DMS53 treated with DMSO at 0.1 percent for 48 hours (cell line): Measurements from ENCODE around the gene SIVA1.

Source experiments
- DNase-seq: peaks from one replicate; lab custom pipeline; 2025; ENCODE audit not compliant: unreplicated experiment; lab: John Stamatoyannopoulos, UW

Gene SIVA1

DNA sequence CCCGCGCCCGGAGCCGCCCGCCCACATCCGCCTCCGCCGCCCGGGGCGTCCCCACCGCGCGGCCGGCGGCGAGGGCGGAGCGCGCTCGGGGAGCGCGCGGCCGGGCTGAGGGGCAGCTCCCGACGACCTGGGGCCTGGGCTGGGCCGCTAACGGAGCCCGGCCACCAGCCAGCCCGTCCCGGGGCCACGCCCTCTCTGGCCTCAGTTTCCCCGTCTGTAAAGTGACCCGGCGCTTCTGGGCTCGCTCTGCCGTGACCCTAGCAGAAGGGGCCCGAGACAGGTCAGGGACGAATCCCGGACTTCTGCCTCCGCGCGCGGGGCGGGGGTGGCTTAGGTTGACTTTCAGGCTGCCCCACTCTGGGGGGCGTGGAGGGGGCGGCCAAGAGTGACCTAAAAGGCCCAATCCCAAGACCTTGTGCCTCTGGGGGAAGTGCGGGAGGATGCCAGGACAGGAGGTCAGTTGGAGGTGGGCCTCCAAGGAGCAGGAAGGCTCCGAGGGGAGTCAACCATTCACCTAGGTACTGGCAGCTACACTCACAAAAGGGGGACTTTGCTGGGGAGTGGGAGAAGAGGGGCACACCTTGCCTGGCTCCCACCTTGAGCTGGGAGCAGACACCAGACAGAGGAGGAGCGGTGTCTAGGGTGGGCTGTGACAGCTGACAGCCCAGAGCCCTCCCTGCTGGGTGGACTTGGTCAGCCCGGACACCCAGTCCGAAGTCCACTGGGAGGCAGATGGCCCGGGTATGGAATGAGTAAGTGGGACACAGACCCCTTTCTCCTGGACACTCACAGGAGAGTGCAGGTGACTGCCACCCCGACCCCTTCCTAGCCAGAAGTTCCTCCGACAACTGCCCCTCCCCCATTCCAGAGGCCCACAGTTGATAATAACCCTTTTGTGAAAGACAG, 43.1 kb downstream of the SIVA1 start:
- no peak for DNase-seq

DNA sequence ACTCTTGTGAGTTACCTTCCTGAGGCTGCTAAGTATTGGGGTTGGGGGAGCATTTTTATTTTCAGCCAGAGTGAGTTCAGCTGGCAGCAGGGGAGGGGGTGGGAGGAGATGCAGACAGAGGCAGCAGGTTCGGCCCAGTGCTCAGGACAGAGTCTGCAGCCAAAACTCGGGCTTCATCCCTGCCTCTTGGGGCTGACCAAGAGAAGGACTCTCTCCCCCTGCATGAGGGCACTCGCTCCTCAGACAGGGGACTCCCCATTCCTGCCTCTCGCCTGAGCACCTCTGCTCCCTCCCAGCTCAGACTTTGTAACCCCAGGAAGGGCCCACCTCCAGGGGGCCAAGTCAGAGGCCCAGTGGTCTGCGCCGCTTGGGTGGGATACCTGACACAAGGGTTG, 43.7 kb downstream of the SIVA1 start:
- DNase-seq, result no peak

DNA sequence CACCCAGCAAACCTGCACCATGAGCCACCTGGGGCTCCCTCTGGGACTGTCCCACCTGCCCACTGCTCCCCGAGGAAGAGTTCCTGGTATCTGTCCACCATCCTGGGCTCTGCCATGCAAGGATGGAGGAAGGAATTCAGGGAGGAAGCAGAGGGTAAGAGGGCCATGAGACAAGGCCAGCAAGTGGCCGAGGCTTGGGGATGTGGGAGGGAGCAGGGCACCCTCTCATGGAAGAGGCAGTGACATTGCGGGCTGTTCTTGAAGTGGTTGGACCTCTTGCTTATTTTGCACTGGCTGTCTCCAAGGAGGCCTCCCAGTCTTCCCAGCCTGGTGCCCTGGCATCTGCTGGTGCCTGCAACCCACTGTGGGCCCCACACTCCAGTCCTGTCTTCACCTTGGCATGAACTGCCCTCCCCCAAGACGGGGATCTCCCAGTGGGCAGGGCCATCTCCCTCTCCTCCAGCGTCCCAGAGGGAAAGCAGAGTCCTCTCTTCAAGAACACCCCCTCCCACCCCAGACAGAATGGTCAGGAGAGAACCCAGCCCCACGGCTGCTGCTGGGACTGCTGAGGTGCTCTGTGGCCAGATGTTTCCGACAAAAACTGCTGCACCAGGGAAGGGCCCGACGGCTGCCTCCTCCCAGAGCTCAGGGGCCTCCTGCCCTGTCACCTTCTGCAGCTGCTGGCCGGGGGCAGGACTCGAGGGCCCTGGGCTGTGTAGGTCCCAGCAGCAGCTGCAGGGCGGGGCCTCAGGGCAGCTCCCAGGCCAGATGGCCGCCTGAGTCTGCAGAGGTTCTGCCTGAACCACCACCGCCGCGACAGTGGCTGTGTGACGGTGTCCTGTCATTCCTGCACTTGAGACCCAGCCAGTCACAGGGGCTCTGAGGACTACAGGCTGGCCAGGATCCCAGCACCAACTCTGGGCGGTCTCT, 44.4 kb downstream of the SIVA1 start:
- peak; percentile 56 for DNase-seq

DNA sequence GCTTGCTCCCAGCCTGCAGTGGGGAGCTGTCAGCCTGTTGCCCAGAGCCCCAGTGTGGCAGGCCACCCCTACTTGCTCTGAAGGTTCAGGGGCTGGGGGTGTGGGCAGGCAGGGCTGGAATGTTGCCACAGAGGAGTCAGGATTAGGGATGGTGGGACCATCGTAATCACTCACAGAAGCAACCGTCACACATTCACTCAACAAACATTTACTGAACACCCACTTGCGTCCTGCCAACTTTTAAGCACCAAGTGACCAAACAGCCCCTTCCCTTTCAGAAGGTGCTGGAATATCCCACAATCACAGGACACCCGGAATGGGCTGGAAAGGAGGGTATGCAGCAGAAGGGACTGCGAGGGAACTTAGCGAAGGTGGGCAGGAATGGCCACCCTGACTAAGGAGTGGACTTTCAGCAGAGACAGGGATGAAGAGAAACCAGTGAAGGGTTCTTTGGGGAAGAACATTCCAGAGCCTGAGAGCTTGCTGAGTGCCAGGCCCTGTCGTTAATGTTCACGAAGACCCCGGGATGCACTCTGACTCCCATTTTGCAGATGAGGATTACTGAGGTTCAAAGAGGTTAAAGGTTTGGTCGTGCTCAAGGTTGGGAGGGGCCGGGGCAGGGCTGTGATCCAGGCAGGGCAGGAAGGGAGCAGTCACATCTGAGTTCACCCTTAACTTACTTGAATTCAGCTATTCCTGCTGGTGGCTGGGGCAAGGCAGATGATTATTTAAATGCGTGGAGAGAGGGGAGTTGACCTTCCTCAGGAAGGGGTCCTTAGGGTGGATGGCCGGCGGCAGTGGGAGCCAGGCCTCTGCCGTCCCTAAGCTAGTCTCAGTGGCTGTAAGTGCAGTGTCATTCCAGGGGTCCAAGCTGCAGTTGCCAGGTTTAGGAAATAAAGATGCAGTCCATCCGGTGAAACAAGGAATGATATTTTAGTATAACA, 45.6 kb downstream of the SIVA1 start:
- DNase-seq, result no peak

DNA sequence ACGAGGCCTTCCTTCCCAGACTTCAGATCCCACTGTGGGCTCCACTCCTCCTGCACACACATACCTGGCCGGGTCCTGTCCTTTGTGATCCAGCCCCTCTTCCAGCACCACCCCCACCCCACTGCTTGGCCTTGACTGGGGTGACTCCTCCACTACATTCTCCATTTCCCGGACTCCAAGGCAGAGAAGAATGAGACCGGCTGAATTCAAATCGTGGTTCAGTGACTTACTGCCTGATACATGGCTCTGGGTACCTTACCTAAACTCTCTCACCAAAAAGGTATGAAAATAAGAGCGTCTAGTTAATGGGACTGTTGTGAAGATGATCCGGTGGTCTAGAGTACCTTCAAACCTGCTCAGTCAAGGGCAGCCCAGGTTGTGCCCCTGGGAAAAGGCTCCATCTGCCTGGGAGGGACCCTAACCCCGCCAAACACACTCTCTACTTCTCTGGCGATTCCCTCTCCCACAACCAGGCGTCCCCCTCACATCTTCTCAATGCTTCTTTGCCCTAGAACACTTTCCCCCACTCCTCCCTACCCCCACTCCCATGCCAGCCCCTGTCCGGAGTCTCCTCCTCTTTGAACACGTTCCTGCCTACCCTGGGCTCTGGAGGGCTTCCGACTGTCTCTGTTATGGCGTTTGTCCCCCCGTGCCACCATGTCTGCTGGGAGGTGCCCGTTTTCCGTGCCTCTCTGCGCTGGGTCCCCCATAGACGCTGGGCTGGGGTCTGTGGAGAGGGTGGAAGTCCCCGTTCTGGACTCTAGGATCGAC, 46.5 kb downstream of the SIVA1 start:
- DNase-seq, result no peak

DNA sequence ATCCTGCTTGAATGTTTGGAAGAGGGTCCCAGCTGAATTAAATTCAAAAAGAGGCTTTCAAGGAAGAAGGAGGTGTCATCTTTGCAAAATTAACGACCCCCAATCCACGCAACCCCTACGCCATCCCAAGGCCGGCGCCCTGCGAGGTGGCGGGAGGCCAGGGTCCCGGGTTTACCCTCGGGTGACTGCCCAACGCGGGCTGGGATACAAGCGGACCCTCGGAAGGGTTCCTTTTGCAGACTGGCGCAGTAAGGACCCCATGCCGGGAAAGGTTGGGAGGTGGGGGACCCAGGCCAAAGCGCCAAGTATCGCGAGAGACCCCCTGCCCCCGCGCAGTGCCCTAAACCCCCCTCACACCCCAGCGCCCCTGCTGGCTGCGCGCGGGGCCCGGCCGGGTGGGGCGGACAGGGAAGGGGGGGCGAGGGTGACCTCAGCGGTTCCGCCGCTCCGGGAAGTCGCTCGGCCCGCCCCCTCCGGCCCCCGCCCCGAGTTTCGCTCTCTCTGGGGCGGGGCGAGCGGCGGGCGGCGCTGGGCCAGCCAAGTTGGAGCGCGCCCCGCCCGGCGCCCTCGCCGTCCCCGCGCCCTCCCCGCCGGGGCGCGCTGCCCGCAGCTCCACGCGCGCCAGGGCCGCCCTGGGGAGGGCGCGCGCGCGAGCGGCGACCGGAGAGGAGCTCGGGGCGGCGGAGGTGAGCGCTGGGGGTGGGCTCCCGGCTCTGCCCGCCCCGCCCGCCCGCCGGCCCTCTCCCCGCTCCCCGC, 47.2 kb downstream of the SIVA1 start:
- peak; percentile 25 for DNase-seq

DNA sequence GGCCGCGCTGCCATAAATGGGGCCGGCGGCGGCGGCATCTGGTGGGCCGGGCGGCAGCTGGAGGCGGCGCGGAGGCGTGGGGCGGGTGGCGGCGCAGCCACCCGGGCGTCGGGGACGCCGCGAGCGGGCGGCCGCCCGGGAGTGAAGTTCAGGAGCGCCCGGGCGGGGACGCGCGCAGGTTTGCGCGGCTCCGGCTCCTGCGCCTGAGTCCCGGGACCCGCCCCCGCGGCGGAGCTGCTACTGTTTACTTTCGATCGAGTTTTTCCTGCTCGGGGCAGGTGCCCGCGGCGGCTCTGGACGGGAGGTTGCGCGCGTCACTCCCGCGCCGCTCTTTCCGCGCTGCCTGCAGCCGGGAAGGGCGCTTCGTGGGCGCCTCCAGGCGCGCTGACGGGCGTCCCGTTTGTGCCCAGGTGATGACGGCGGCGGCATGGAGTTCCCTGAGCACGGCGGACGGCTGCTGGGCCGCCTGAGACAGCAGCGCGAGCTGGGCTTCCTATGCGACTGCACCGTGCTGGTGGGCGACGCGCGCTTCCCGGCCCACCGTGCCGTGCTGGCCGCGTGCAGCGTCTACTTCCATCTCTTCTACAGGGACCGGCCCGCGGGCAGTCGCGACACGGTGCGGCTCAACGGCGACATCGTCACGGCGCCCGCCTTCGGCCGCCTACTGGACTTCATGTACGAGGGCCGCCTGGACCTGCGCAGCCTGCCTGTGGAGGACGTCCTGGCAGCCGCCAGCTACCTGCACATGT, 48.0 kb downstream of the SIVA1 start, which contains the start of gene ZBTB42:
Gene ZBTB42 (plus strand): TSS at position 331 of the 749 bp plus-strand sequence. CDS start 97 bp downstream, at position 428.
- peak; percentile 74 for DNase-seq

DNA sequence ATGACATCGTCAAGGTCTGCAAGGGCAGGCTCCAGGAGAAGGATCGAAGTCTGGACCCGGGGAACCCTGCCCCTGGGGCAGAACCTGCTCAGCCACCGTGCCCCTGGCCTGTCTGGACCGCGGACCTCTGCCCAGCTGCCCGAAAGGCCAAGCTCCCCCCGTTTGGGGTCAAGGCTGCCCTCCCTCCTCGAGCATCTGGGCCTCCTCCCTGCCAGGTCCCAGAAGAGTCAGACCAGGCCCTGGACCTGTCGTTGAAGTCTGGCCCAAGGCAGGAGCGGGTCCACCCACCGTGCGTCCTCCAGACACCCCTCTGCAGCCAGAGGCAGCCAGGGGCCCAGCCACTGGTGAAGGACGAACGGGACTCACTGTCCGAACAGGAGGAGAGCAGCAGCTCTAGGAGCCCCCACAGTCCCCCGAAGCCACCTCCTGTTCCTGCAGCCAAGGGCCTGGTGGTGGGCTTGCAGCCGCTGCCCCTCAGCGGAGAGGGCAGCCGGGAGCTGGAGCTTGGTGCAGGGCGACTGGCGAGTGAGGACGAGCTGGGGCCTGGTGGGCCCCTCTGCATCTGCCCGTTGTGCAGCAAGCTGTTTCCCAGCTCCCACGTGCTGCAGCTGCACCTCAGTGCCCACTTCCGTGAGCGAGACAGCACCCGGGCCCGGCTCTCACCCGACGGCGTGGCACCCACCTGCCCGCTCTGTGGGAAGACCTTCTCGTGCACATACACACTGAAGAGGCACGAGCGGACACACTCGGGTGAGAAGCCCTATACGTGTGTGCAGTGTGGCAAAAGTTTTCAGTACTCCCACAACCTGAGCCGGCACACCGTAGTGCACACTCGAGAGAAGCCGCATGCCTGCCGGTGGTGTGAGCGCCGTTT, 48.8 kb downstream of the SIVA1 start:
- DNase-seq, result no peak

DNA sequence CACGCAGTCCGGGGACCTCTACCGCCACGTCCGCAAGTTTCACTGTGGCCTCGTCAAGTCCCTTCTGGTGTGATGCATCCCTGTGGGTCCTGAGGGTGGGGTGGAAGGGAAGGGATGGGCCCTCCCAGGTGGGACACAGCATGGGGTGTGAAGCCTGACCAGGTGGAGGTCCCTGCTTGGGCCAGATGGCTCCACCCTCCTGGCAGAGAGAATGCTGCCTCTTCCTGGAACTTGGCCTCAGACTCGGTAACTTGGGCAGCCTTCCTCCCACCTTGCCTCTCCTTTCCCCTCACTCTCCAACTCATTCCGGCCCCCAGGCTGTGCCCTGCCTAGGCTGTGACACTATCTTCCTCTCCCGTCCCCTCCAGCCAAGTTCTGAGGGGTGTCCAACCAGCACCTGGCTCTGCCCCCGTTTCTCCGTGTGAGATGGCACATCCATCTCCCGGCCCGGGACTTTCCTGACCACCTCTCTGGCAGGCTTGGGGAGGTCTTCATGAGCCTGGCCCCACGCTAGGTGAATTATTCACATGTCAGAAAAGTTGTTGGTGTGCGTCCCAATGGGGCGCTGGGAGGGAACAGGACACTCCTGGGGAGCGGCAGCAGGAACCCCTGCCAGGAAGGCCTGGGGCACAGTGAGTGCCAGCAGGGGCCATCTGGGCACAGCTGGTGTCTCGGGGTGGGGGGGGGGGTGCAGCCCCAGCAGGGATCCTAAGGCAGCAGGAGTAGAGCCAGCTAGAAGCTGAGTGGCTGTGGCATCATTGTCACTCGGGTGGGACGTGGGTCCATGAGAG, 49.6 kb downstream of the SIVA1 start:
- DNase-seq, result no peak

DNA sequence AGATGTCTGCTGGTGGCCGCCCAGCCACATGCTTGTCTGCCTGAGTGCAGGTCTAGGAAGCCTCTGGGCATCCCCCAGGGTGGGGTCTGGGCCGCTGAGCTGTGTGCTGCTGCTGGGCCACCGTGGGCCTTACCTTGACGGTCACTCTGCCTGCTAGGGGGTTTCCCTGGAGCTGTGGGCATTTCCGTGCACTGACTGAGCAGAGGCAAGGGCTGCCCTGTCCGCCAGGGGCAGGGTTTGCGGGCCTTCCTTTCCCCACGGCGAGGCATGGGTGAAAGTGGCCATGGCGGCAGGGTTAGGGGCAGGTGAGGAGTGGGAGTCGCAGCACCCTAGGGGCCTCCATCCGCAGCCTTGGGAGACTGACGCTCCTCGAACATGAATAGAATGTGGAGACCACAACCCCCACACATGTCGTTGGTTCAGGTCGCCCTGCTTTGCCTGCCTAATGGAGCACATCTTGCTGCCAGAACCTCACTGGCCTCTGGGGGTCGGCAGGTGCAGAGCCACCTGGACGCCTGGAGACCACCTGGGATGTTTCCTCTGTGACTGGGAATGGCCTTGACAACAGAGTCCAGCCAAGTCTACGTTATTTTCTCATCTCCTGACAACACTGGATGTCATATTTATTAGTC, 50.4 kb downstream of the SIVA1 start:
- no peak for DNase-seq

DNA sequence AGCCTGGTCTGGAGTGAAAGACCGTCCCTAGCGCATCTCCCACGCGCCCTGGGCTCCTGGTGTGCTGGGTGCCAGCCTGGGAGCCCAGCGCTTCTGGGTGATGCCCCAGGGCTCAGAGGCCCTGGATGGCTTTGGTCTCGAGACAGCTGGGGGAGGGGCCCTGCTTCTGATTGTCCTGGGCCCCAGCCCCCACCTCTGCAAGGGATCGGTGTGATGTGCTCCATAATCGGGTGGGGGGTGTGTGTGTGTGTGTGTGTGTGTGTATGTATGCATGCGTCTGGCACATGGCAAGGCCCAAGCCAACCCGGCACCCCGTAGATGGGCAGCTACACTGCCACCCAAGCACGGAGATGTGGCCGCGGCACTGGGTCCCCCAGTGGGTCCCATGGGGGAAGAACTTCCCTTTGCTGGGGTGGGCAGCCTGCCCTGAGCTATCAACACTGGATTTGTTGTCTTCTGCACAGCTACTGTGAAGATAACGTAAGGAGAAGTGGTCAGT, 51.0 kb downstream of the SIVA1 start:
- no peak for DNase-seq

DNA sequence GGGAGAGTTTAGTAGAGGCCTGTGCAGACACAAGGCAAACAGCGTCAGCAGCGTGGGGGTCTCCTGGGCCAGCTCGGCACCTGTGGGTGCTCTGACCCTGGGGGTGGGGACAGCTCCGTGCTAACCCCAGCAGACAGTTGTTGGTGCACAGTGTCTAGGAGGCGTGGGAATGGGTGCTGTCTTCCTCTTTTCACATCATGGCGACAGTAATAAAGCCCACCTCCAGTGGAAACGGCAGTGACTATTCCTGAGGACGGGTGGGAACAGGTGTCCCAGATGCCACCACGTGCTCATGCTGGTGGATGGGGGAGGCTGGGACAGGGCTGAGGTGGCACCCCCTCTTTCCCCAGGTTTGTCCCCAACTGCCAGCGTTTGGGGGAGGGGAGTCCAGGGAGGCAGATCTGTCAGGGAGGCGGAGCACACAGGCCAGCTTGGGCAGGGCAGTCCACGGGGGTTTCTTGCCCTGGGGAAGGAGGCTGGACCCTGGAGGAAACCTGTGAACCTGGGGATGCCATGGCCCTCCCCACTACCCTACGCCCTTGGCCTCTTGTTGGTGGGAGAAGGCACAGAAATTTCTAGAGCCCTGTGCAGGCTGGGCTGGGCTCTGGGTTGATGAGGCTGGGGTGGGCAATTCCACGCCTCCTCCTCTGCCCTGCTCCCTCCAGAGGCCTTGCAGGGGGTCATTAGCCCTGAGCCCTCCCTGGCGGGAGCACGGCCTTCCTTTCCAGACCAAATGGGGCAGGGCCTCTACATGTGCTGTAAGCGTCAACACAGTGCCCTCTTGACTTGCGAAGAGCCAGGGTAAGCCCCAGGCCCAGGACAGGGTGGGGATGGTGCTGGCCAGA, 51.8 kb downstream of the SIVA1 start:
- DNase-seq, result no peak

DNA sequence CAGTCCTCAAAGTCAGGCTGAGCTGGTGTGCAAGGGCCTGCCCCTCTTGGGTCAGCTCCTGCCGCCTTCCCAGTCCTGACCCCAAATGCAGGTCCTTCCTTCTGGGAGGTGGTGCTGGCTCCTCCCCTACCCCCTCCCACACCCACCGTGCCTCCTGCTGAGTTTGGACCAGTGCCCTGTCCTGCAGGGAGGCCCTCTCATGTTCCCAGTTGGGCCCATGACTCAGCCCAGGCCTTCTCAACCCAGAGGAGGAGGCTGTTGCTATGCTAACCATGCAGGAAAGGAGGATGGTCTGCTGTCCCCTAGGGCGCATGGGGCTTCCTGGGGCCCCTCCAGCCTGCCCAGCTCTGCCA, 52.4 kb downstream of the SIVA1 start:
- DNase-seq, result no peak

DNA sequence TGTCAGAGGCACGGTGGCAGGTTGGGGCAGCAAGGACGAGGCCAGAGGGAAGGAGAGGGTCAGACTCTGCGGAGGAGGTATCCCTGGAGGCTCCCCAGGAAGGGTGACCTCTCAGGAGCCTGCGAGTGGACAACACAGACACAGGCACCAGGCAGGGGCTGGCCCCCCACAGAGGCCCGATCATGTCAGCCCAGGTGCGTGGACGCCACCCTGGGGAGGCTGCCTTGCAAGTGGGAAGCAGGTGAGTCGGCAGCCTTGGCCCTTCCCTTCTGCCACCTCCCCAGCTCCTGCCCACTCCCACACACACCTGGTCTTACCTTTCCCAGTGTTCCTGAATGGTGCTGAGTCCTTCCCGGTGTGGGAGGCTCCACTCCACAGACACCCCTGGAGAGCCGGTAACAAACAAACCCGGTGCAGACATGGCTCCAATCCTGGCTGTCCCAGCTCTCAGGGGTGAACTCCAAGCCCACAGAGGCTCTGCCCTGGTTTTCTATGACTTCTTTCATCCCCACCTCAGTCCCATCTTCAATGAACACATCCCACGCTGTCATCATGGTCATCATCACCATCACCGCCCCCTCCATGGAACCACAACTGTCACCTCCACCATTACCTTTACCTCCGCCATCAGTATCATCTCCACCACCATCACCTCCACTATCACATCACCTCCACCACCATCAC, 53.1 kb downstream of the SIVA1 start:
- DNase-seq, result no peak
